DLD1 (cell line): ENCODE measurements around the gene TTC9.

Experiments
- in situ Hi-C: cut with HindIII; loops from 2 replicates; pipeline ENCODE4 v1.10.0; 2017; ENCODE audit warnings: low sequenced_read_pairs

Gene TTC9

GRCh38 chr14:70711451-70711850 lies 69.7 kb downstream of the TTC9 start:
- in situ Hi-C loops, result no loop called here

GRCh38 chr14:70713096-70713495 lies 71.4 kb downstream of the TTC9 start:
- in situ Hi-C loops, result no loop called here

- in situ Hi-C loops, result no loop called here
Observed at GRCh38 chr14:70713511-70713916, 71.8 kb downstream of the TTC9 start.

GRCh38 chr14:70714055-70714550 lies 72.4 kb downstream of the TTC9 start:
- in situ Hi-C loops, result no loop called here

- in situ Hi-C loops, result no loop called here
Observed at GRCh38 chr14:70716483-70716882, 74.8 kb downstream of the TTC9 start.

- in situ Hi-C loops, result no loop called here
Observed at GRCh38 chr14:70716958-70717357, 75.2 kb downstream of the TTC9 start.

GRCh38 chr14:70718383-70719118 lies 76.8 kb downstream of the TTC9 start:
- in situ Hi-C loops, result no loop called here

GRCh38 chr14:70721542-70721941 lies 79.8 kb downstream of the TTC9 start:
- in situ Hi-C loops, result no loop called here

GRCh38 chr14:70722418-70722817 lies 80.7 kb downstream of the TTC9 start:
- in situ Hi-C loops, result no loop called here

GRCh38 chr14:70723276-70723675 lies 81.6 kb downstream of the TTC9 start:
- in situ Hi-C loops, result no loop called here

- in situ Hi-C loops, result no loop called here
Observed at GRCh38 chr14:70724110-70724509, 82.4 kb downstream of the TTC9 start.

GRCh38 chr14:70724944-70725343 lies 83.2 kb downstream of the TTC9 start:
- in situ Hi-C loops, result no loop called here
